ENCODE measurements around the gene AKR7A2.
A peak's percentile ranks its signal among the peaks of the same experiment; 100 is the strongest.

Gene AKR7A2

DNA sequence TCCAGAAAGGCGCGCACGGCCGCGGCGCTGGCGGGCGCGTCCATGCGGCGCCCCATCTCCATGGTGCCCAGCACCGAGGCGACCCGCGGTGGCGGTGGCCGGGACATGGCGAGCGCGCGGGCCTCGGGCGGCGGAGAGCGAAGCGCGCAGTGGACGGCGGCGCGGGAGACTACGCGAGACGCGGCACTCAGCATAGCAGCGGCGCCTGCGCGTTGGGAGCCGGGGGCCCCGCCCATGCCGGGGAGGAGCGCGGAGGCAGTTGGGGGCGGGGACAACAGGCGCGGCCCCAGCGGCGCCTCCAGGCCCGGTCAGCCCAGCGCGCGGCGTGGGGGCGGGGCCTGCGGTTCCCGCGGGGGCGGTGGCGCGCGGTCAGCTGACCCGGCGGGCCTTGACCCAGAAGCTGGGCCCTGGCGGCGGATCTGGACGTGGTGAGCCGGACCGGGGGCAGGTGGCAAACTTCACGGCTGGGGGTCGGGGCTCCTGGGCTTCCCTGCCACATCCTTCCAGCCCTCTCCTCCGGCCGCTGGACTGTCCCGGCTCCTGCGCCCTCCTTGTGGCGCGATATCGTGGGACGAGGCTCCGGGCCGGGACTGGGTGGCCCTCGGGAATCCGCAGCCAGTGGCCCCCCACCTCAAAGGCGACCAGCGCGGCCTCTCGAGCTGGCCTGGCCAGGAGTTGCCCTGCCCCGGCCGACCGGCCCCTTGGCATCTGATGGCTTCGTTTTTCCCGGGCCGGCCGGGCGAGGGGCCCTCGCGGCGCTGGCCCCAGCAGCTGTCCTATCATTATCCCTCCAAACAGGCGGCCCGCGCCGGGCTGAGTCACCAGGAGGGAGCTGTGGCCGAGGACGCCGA is at the start of gene AKR7A2, which contains the start of gene SLC66A1:
TSS of gene AKR7A2 (minus strand) at position 214 of the 851 bp plus-strand sequence. CDS start at position 194, 20 bp downstream.
TSS of gene SLC66A1 (plus strand) at position 396 of the 851 bp plus-strand sequence. CDS start 5,352 bp downstream, outside the sequence.
- DNase-seq = peak; percentile 96

DNA sequence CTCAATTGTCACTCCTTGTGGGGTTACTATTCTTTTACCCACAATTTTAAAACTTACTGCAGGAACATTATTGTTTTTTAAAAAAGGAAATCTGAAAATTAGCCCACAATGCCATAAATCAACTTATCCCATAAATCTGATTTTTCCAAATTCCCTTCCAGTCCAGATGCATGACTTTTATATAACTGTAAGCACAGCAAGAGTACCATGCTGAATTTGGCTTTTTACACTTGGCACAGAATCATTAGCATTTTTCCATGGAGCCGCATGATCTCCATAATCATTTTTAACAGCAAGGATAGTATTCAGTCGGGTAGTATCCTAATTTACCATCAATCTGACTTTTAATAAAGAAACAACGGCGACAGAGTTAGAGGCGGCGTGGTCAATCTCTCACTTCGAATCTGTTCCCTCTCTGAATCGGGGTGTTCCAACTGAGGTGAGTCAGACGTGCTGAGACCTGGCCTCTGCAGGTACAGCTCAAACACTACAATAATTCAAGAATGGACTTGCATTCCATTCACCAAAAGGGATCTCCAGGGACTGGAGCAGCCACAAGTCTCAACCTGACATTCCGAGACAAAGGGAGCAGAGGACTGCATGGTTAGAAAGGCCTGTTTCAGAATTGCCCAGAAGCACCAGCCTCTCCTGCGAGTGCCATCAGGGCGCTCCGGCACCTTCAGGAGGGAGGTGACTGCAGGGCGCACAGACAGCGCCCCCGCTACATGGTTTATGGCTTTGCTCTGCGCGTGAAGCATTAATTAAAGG is 49.1 kb upstream of the AKR7A2 start:
- no peak for DNase-seq

GRCh38 chr1:19360432-19360831 is 48.5 kb upstream of the AKR7A2 start:
- no peak for DNase-seq

GRCh38 chr1:19360016-19360415 is 48.1 kb upstream of the AKR7A2 start:
- no peak for DNase-seq

GRCh38 chr1:19359357-19359756 is 47.4 kb upstream of the AKR7A2 start:
- DNase-seq = no peak

- DNase-seq = no peak
Observed at GRCh38 chr1:19358710-19359109, 46.8 kb upstream of the AKR7A2 start.

DNA sequence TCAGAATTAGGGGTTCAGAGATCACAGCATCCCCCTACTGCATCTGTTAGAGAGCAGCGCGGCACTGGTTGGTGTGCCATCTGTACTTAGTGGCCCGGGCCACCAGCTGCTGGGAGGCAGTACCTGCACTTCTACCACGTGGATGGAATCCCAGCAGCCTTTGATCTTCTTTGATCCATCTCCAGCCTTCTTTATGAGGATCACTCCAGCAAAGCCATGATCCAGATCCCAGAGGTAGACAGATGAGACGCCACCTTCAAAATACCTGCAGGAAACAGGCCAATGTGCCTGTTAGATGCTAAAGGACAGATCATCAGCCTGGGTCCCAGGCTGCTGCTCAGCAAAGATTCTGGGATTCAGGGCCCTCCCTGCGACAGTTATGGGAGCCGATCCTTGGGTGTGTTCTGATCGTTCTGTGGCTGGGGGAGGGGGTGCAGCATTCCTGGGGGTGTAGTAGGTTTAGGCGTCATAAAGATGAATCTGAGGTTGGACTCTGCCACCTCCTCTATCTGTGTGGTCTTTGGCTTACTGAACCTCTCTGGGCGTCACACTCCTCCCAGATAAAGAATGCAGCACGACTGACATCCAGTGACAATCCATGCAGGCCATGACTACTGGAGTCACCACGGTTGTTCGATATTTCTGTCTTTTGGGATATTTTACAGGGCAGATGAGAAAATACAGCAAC is 45.5 kb upstream of the AKR7A2 start:
- DNase-seq = no peak

DNA sequence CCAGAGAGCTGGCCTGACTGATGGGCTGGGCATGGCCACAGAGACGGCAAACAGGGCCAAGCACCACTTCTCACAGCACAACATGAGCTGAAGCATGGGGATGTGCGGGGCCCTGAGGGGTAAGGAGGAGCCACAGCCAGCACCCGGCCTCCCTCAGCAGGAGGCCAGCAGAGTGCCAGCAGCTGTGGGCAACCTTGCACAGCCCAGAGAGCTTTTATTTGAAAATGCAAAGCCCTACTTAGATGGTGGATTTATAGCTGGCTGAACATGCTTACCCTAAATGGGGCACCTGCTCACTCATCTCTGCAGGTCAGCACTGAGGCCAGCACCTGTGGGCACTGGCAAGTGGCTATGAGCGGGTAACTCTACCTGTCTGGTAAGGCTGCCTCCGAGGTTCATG is 44.3 kb upstream of the AKR7A2 start:
- no peak for DNase-seq

- DNase-seq = no peak
Observed at GRCh38 chr1:19354531-19354981, 42.6 kb upstream of the AKR7A2 start.

- DNase-seq = no peak
Observed at GRCh38 chr1:19353596-19353995, 41.7 kb upstream of the AKR7A2 start.

- no peak for DNase-seq
Observed at GRCh38 chr1:19352839-19353238, 40.9 kb upstream of the AKR7A2 start.

DNA sequence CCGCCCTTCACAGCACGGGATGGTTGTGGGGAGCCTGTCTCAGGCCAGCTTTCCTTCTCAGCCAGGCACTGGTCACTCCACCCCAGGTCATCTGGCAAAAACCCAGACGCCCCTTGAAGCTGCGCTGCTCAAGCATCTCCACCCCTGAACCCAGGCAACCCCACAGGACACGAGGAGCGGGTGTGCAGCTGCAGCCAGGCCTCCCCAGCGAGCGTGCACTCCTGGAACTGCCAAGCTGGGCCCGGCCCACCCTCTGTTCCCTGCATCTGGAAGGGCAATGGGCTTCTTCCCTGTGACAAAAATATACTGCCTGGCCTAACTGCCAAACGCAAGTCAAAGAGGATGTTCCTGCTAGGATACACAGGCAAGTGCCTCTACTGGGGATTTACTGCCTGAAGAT is 39.9 kb upstream of the AKR7A2 start:
- no peak for DNase-seq

DNA sequence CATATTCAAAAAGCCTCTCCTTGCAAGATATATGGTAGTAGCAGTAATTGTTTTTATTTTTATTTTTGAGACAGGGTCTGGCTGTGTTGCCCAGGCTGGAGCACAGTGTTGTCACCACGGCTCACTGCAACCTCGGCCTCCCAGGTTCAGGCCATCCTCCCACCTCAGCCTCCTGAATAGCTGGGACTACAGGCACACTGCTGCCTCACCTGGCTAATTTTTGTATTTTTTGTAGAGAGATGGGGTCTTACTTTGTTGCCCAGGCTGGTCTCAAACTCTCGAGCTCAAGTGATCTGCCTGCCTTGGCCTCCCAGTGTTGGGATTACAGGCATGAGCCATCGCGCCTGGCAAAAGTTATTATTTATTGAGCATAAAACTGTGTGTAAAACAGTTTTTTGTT is 38.6 kb upstream of the AKR7A2 start:
- no peak for DNase-seq

DNA sequence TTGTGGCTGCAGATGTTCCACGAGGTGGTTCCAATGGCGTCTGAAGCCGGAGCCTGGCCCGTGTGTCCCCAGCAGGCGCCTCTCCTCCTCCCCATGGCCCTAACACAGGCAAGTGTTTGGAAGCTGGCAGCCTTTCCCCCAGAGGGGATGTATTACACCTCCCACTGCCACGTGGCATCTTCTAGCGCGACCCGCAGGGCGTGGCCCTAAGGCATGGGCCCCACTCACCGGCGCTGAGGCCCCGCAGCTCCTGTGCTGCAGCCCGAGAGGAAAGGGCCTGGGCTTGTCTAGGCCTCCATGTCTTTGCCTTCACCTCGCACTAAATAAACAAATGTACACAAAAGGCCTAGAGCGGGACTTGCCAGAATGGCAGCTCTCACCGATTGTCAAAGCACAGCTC is 38.1 kb upstream of the AKR7A2 start:
- no peak for DNase-seq

GRCh38 chr1:19348441-19349198 is 36.7 kb upstream of the AKR7A2 start:
- DNase-seq = no peak

DNA sequence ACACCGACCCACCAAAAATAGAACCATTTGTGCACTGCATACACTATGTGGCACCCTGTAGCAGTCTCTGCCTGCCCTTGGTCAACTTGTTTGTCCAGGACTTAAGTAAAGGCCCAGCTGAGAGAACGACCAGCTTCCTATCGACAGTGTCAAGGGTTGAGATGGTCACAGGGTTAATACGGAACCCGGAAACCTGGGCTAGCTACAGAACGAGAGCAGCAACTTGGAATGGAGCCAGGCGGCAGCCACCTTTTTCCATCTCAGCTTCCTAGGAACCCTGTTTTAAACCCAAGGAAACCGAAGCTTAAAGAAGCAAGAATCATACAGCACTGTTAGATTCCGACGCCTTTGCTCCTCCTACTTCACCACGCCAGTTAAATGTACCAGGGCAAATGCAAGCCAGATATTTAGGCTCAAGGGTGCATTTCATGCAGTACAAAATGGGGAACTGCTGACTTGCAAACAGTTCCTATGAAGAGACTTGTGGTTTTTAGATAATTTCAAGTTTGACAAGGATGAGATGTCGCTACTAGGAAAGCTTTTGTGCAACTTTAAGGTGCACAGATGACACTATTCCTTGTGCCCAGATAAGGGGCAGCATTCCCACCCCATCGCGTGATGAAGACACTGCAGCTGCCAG is 35.7 kb upstream of the AKR7A2 start:
- no peak for DNase-seq

DNA sequence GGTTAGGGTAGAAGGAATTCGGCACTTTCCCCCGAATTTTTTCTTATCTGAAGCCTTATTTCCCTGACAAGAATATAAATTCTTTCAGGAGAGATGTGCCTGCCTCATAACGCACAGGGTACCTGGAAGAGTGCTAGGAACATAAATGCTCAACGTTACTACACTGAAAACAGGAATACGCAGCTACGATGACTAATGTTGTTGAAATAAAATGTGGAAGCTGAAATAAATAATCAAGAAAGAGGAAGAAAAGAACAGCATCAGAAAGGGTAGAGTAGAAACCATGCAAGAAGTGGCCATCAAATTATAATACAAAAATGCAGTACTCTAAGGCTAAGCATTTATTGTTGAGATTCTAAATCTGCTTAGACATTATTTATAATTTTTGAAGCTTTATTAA is 34.1 kb upstream of the AKR7A2 start:
- no peak for DNase-seq

GRCh38 chr1:19345391-19345790 is 33.4 kb upstream of the AKR7A2 start:
- DNase-seq = no peak

DNA sequence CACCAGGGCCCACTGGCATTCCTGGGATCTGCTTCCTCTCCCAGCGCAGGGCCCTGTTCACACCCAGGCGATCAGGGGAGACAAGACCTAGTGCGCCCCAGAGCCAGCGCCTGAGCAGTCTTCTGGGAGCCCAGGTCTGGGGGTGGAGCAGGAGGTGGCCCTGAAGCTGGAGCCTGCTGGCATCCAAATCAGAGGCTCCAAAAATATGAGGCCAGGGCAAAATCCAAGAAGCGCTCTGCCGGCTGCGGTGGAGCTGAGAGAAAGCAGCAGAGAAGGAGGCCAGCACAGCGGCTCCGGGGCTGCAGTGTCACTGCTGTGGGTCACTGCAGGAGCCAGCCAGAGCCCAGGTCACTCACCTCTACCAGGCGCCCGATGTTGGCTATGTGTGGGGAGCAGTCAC is 32.9 kb upstream of the AKR7A2 start:
- no peak for DNase-seq

GRCh38 chr1:19344372-19344810 is 32.4 kb upstream of the AKR7A2 start:
- DNase-seq = peak; percentile 58

DNA sequence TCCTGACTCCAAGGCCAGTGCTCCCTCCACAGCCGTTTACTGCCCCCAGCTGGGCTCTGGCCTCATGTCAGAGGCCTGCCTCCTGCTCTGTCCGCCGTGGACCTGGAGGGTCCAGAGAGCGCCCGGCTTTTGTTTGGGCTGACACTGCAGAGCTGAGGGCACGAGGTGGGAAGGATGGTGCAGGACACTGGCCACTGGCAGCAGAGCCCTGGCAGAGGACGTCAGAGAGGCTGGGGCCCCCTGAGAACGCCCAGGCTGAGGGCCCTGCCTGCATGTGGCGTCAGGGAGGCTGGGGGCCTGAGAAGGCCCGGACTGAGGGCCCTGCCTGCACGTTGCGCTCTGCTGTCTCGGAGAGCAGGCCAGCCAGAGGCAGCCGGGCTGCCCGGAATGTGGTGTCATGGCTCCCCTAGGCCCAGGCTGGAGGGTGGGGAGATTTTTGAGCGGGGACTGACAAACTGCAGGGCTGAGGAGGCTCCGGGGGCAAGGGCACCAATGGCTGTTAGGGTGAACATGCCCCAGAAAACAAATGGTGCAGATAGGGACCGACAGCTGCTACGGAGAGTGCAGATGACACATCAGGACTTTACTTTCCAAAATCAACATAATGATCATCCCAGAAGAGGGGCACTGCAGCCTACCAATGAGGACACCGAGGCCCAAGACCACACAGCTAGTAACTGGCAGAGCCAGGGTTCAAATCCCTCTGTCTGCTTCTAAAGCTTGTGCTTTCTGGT is 31.8 kb upstream of the AKR7A2 start:
- no peak for DNase-seq
